ENCODE results near the gene LGR4. TPM values are rescaled to one million over a fixed set of nuclear protein-coding genes. Genes with fewer than 3 reads are reported as not detected.

The LGR4 gene
- total and polyA plus RNA-seq, 9 of the 15 experiments (the other 6 are each of a cell fraction or from before 2014, with no cell fraction given): 0.94 to 10.1 (median 5.8) TPM

- TF ChIP-seq ID3 (CRISPR knock-in tag; IDR thresholded peaks at IDR 0.05): no peak
- TF ChIP-seq ID3 (tag; IDR thresholded peaks at IDR 0.05): peak; percentile 80; the same call in 1 of the 2 replicates
- TF ChIP-seq CCNT2 (IDR thresholded peaks at IDR 0.05; ENCODE audit: borderline replicate concordance, extremely low read depth, insufficient read length, low read depth, low read length): peak; percentile 95
- peak; percentile 83 for TF ChIP-seq HMGN3 (IDR thresholded peaks at IDR 0.05; ENCODE audit: borderline replicate concordance, extremely low read depth, insufficient read length, low read depth, low read length)
- TF ChIP-seq EP300 (IDR thresholded peaks at IDR 0.05; ENCODE audit: low read length): peak; percentile 98
- TF ChIP-seq XRCC5 (IDR thresholded peaks at IDR 0.05; ENCODE audit: low read depth, low read length): no peak
- TF ChIP-seq GTF3C2 (IDR thresholded peaks at IDR 0.05; ENCODE audit: borderline replicate concordance, extremely low read depth, insufficient read length): no peak
- no peak for TF ChIP-seq ZNF146 (CRISPR knock-in tag; IDR thresholded peaks at IDR 0.05; ENCODE audit: unreplicated experiment)
- TF ChIP-seq MXD1 (CRISPR knock-in tag; IDR thresholded peaks at IDR 0.05; ENCODE audit: borderline replicate concordance, poor library complexity, severe bottlenecking): no peak
- 0 out of 2 replicates have a peak, but pooled peaks have one; percentile 22 for TF ChIP-seq ZBTB17 (CRISPR knock-in tag; IDR thresholded peaks at IDR 0.05)
- no peak for TF ChIP-seq RBM39 (optimal IDR thresholded peaks at IDR 0.05; ENCODE audit: low read depth, low read length)
- no peak for TF ChIP-seq ZC3H4 (CRISPR knock-in tag; IDR thresholded peaks at IDR 0.05; ENCODE audit: borderline replicate concordance)
- TF ChIP-seq KAT7 (CRISPR knock-in tag; IDR thresholded peaks at IDR 0.05; ENCODE audit: borderline replicate concordance): no peak
- no peak for TF ChIP-seq IRF2 (CRISPR knock-in tag; IDR thresholded peaks at IDR 0.05)
- TF ChIP-seq YBX1 (IDR thresholded peaks at IDR 0.05): no peak
- TF ChIP-seq FOXM1 (IDR thresholded peaks at IDR 0.05; ENCODE audit: low read depth): peak; percentile 97
- TF ChIP-seq FOXM1 (CRISPR knock-in tag; IDR thresholded peaks at IDR 0.05; ENCODE audit: low read depth): no peak
- peak; percentile 90 for TF ChIP-seq MTA1 (IDR thresholded peaks at IDR 0.05; ENCODE audit: borderline replicate concordance)
- no peak for TF ChIP-seq NFYB (IDR thresholded peaks at IDR 0.05; ENCODE audit: extremely low read depth, insufficient read length)
- TF ChIP-seq SRF (CRISPR knock-in tag; IDR thresholded peaks at IDR 0.05): no peak
- no peak for TF ChIP-seq ZNF740 (CRISPR knock-in tag; IDR thresholded peaks at IDR 0.05)
- no peak for TF ChIP-seq ZNF740 (tag; IDR thresholded peaks at IDR 0.05)
Observed at GRCh38 chr11:27420722-27421572, 51.6 kb downstream of the LGR4 start (continued).
